Tibial nerve (tissue), 4 donors: ENCODE results near the gene DROSHA.

ENCODE experiments used
- CTCF ChIP-seq, 5 experiments: fragments of 200-600 bp in 3 of 5; fragments of 450-650 bp in 2 of 5; sonication (generic) in 3 of 5; IDR thresholded peaks; one replicate each; pipeline ENCODE4 v1.5.1; 2016 to 2019; ENCODE audit warnings: antibody characterized with exemption in 5 of 5, mild to moderate bottlenecking in 3 of 5, moderate library complexity in 2 of 5
- EP300 ChIP-seq, 2 donors: sonication (generic); formaldehyde crosslinking; IDR thresholded peaks; one replicate each; pipeline ENCODE4 v1.6.1; 2017; ENCODE audit warnings: antibody characterized with exemption in 2 of 2, mild to moderate bottlenecking in 1 of 2
- POLR2A ChIP-seq, 2 donors: fragments of 450-650 bp; IDR thresholded peaks; one replicate each; pipeline ENCODE4 v1.6.1; 2017; ENCODE audit warnings: antibody characterized with exemption in 2 of 2, mild to moderate bottlenecking in 2 of 2, moderate library complexity in 2 of 2

- TF ChIP-seq POLR2A (IDR thresholded peaks at IDR 0.05) (no peak), CTCF (IDR thresholded peaks at IDR 0.05) (no peak), EP300 (IDR thresholded peaks at IDR 0.05) (no peak)
Measured at GRCh38 chr5:31516802-31517201, 15.1 kb downstream of the DROSHA start.
